H1 (cell line): ENCODE results near the gene TM4SF20. TPM values are rescaled to one million over a fixed set of nuclear protein-coding genes. Genes with fewer than 3 reads are reported as not detected.

Experiments used
- CTCF ChIA-PET: fragments of 300-600 bp; sonication (Branson Sonifier 250); formaldehyde crosslinking; loops from one replicate; lab custom pipeline; 2021; ENCODE audit not compliant: partially characterized antibody; lab: Charles Lee
- POLR2A ChIA-PET: fragments of 300-600 bp; sonication (Branson Sonifier 250); formaldehyde crosslinking; loops from one replicate; lab custom pipeline; 2021; ENCODE audit warnings: inconsistent platforms; ENCODE audit not compliant: partially characterized antibody; lab: Charles Lee
- DNase-seq, 2 experiments: peaks; one replicate each; pipeline versions ENCODE4 v3.0.0 to v3.0.0-alpha.2; 2010 to 2022; ENCODE audit warnings: low spot score in 2 of 2, low read depth in 1 of 2, mixed read lengths in 1 of 2
- FAIRE-seq: peaks from 2 replicates; lab custom pipeline; 2011; peaks lifted over from hg19 to GRCh38; lab: Jason Lieb, UNC
- H2AFZ ChIP-seq: 2 replicates; pipeline ENCODE4 v1.8.1; 2012; ENCODE audit warnings: low read length, inconsistent platforms
- H2AK5ac ChIP-seq: 2 replicates; pipeline ENCODE4 v1.6.1; 2013; ENCODE audit warnings: low read depth, low read length
- H2BK120ac ChIP-seq: replicated peaks from 2 replicates; pipeline ENCODE3; 2013; ENCODE audit warnings: low read depth, low read length, inconsistent platforms
- H2BK12ac ChIP-seq: 2 replicates; pipeline ENCODE4 v1.6.1; 2013; ENCODE audit warnings: low read depth, low read length
- H2BK15ac ChIP-seq: 2 replicates; pipeline ENCODE4 v1.6.1; 2013; ENCODE audit warnings: low read length
- H2BK20ac ChIP-seq: 2 replicates; pipeline ENCODE4 v1.6.1; 2013; ENCODE audit warnings: low read length
- H2BK5ac ChIP-seq: 2 replicates; pipeline ENCODE4 v1.6.1; 2013; ENCODE audit warnings: low read depth, low read length
- H3K14ac ChIP-seq: 2 replicates; pipeline ENCODE4 v1.6.1; 2013; ENCODE audit warnings: inconsistent platforms; ENCODE audit not compliant: insufficient read length
- H3K18ac ChIP-seq: 2 replicates; pipeline ENCODE4 v1.6.1; 2013; ENCODE audit warnings: low read length; ENCODE audit errors: extremely low read depth
- H3K23ac ChIP-seq: 2 replicates; pipeline ENCODE4 v1.6.1; 2013; ENCODE audit warnings: inconsistent platforms; ENCODE audit not compliant: insufficient read length
- H3K23me2 ChIP-seq: 2 replicates; pipeline ENCODE4 v1.6.1; 2013; ENCODE audit warnings: low read depth, low read length
- H3K27ac ChIP-seq: 2 replicates; pipeline ENCODE4 v1.6.1; 2011; ENCODE audit warnings: low read depth, low read length, inconsistent platforms
- H3K27me3 ChIP-seq, 4 experiments: replicated peaks in 1 of 4; 1 replicate in 1 of 4; 2 replicates in 3 of 4; pipeline versions ENCODE4 v1.6.1 to v1.8.1; 2011 to 2013; ENCODE audit warnings: low read length in 3 of 4, mild to moderate bottlenecking in 3 of 4, inconsistent platforms in 2 of 4, mixed read lengths in 2 of 4, moderate library complexity in 1 of 4; ENCODE audit not compliant: control insufficient read depth in 3 of 4, insufficient read depth in 3 of 4; ENCODE audit errors: extremely low read depth in 1 of 4
- H3K36me3 ChIP-seq, 4 experiments: 2 replicates each; pipeline versions ENCODE4 v1.6.1 to v1.8.1; 2011 to 2013; ENCODE audit warnings: mild to moderate bottlenecking in 4 of 4, low read length in 3 of 4, moderate library complexity in 2 of 4, control low read depth in 1 of 4, inconsistent platforms in 1 of 4; ENCODE audit not compliant: insufficient read depth in 4 of 4, control insufficient read depth in 2 of 4
- H3K4ac ChIP-seq: replicated peaks from 2 replicates; pipeline ENCODE3; 2013; ENCODE audit warnings: low read length, low read depth, mixed read lengths, inconsistent platforms; ENCODE audit not compliant: insufficient read length
- H3K4me1 ChIP-seq, 4 experiments: replicated peaks in 1 of 4; 1 replicate in 1 of 4; 2 replicates in 3 of 4; pipeline versions ENCODE4 v1.6.1 to v1.8.1; 2011 to 2013; ENCODE audit warnings: low read length in 3 of 4, inconsistent platforms in 2 of 4, mixed read lengths in 1 of 4; ENCODE audit not compliant: insufficient read depth in 4 of 4, control insufficient read depth in 3 of 4
- H3K4me2 ChIP-seq, 2 experiments: 2 replicates each; pipeline versions ENCODE4 v1.6.1 to v1.8.1; 2011 to 2013; ENCODE audit warnings: low read depth in 2 of 2, low read length in 2 of 2, control low read depth in 1 of 2, inconsistent platforms in 1 of 2, mild to moderate bottlenecking in 1 of 2; ENCODE audit not compliant: insufficient read depth in 1 of 2
- H3K4me3 ChIP-seq, 4 experiments: fragments of 200-600, 300-600 bp in 1 of 4; sonication (generic), shearing (Covaris generic), sonication (Bioruptor Twin) in 1 of 4; 2 replicates each; pipeline versions ENCODE4 v1.5.1 to v1.8.1; 2011 to 2016; ENCODE audit warnings: low read length in 4 of 4, low read depth in 3 of 4, control low read depth in 2 of 4, inconsistent platforms in 2 of 4, mild to moderate bottlenecking in 2 of 4, mixed read lengths in 1 of 4, moderate library complexity in 1 of 4; ENCODE audit not compliant: insufficient read depth in 2 of 4; ENCODE audit errors: extremely low read depth in 1 of 4
- H3K56ac ChIP-seq: replicated peaks from 2 replicates; pipeline ENCODE3; 2013; ENCODE audit warnings: low read depth, mild to moderate bottlenecking, mixed read lengths, low read length, inconsistent platforms; ENCODE audit not compliant: insufficient read length
- H3K79me1 ChIP-seq: 2 replicates; pipeline ENCODE4 v1.6.1; 2013; ENCODE audit warnings: low read depth, low read length, control low read depth
- H3K79me2 ChIP-seq, 2 experiments: 2 replicates each; pipeline versions ENCODE4 v1.6.1 to v1.8.1; 2012 to 2013; ENCODE audit warnings: low read length in 2 of 2, mild to moderate bottlenecking in 2 of 2, inconsistent platforms in 1 of 2; ENCODE audit not compliant: insufficient read depth in 2 of 2, control insufficient read depth in 1 of 2
- H3K9ac ChIP-seq, 4 experiments: replicated peaks in 1 of 4; 1 replicate in 1 of 4; 2 replicates in 3 of 4; pipeline versions ENCODE4 v1.6.1 to v1.8.1; 2011 to 2013; ENCODE audit warnings: low read depth in 3 of 4, low read length in 3 of 4, control low read depth in 2 of 4, mild to moderate bottlenecking in 2 of 4, moderate library complexity in 2 of 4, inconsistent platforms in 1 of 4; ENCODE audit errors: extremely low read depth in 1 of 4
- H3K9me3 ChIP-seq, 2 experiments: 2 replicates each; pipeline versions ENCODE4 v1.6.1 to v1.8.1; 2012 to 2013; ENCODE audit warnings: mild to moderate bottlenecking in 2 of 2, moderate library complexity in 2 of 2, control low read depth in 1 of 2, inconsistent platforms in 1 of 2, low read depth in 1 of 2, low read length in 1 of 2, mixed read lengths in 1 of 2; ENCODE audit not compliant: insufficient read depth in 2 of 2
- H4K20me1 ChIP-seq, 2 experiments: replicated peaks in 1 of 2; 2 replicates each; pipeline versions ENCODE3 to v1.8.1; 2011 to 2013; ENCODE audit warnings: inconsistent platforms in 2 of 2, low read length in 2 of 2, mild to moderate bottlenecking in 1 of 2; ENCODE audit not compliant: insufficient read depth in 2 of 2, control insufficient read depth in 1 of 2
- H4K5ac ChIP-seq: 2 replicates; pipeline ENCODE4 v1.6.1; 2013; ENCODE audit warnings: low read length, low read depth, mixed read lengths, inconsistent platforms; ENCODE audit not compliant: insufficient read length
- H4K8ac ChIP-seq: 2 replicates; pipeline ENCODE4 v1.8.0; 2013; ENCODE audit warnings: mild to moderate bottlenecking, moderate library complexity, low read length, inconsistent platforms; ENCODE audit not compliant: insufficient read depth; ENCODE audit errors: extremely low read depth
- H4K91ac ChIP-seq: replicated peaks from 2 replicates; pipeline ENCODE3; 2013; ENCODE audit warnings: low read length, mixed read lengths, inconsistent platforms; ENCODE audit not compliant: insufficient read length
- MAFK ChIP-seq: IDR thresholded peaks from 2 replicates; pipeline ENCODE4 v1.6.1; 2012; ENCODE audit warnings: low read depth, mild to moderate bottlenecking, improper control_type of control experiment, low read length
- PHF8 ChIP-seq: fragments of 200-600 bp; sonication (generic); conservative IDR thresholded peaks from 2 replicates; pipeline ENCODE4 v1.7.1; 2012; ENCODE audit warnings: low read depth, mild to moderate bottlenecking, inconsistent platforms, low read length, moderate library complexity
- WGBS, 2 experiments: shearing (Covaris generic) in 1 of 2; methylation state at CpG; one replicate each; pipeline versions ENCODE4 v1.1.6 to v1.1.7; 2013 to 2015; ENCODE audit warnings: low lambda C conversion rate in 2 of 2, mixed read lengths in 2 of 2, inconsistent platforms in 1 of 2, low coverage in 1 of 2, missing lambda C conversion rate in 1 of 2; ENCODE audit not compliant: insufficient replicate concordance in 2 of 2, insufficient coverage in 1 of 2, insufficient read length in 1 of 2; ENCODE audit errors: extremely low coverage in 1 of 2, missing lambda C conversion rate in 1 of 2; 5-methylcytosine and 5-hydroxymethylcytosine counted together
- polyA plus RNA-seq, 7 experiments: library from polyadenylated mRNA; depleted of rRNA in 3 of 7; stranded (reverse) in 5 of 7; unstranded in 2 of 7; fragments of >200 nt in 5 of 7; fragments of 200-250 nt in 2 of 7; gene quantifications; 1 replicate in 5 of 7; 2 replicates in 1 of 7; 4 replicates in 1 of 7; pipeline versions ENCODE4 v1.2.1 to v1.2.3, GENCODE V29; 2011 to 2013; ENCODE audit warnings: missing spikeins in 2 of 7, mixed read lengths in 2 of 7
- total RNA-seq: library from RNA; stranded (reverse); fragmentation: NEBNext Ultra II Directional; extraction: Animal tissue kit (Norgen Biotek cat#: 25700); gene quantifications from 2 replicates; pipeline ENCODE4 v1.2.1, GENCODE V29; 2021

Gene TM4SF20
- total and polyA plus RNA-seq, 2 of the 8 experiments (the other 6 are each of a cell fraction or from before 2014, with no cell fraction given), result not detected

DNA sequence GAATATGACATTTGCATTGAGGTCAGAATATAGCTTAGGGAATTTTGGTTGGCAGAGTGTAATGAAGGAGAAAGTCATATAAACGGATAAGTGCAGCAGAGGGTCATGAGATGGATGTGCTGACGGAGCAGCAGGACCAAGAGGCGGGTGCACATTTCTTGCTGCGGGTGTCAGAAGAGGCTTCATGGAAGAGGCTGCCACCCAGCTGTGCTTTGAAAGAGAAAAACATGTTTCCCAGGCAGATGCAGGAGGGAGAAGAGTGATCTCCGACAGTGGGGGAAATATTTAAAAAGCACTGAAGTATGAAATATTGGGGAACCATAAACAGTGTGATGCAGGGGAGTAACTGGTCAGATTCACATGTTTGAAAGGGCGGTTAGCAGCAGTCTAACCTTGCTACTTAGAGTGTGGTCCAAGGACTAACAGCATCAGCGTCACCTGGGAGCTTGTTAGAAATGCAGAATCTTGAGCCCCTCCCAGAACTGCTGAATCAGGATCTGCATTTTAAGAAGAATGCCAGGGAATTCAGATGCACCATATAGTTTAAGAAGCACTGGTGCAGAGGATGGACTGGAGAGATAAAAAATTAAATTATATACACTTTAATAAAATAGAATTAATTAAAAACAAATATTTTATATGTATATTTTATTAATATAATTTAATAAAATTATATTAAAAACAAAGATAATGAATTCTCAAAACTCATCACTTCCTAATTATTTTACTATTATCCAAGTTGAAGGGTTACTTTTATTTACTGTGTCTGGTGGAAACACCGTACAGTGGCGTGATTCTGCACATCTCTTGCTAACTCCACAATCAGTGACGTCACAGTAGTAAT, 44.8 kb upstream of the TM4SF20 start:
- no peak overlapping the region for H2AK5ac ChIP-seq
- H3K23me2 ChIP-seq, result no peaks in the 10 kb centered on the region
- no peak overlapping the region for H2BK5ac ChIP-seq
- no peaks in the 10 kb centered on the region for H4K20me1 ChIP-seq
- no peaks in the 10 kb centered on the region for H3K4me1 ChIP-seq
- H3K18ac ChIP-seq, result no peak overlapping the region
- H2AFZ ChIP-seq, result 0 out of 2 replicates have a peak overlapping the region, but pooled peaks have one; percentile 11
- no peak overlapping the region for H3K4me2 ChIP-seq
- no peak for FAIRE-seq
- CTCF ChIA-PET, result no interaction called here
- no peak for TF ChIP-seq PHF8
- TF ChIP-seq MAFK, result 0 out of 2 replicates have a peak, but pooled peaks have one; percentile 39
- TF ChIP-seq, all 59 proteins: peak for 1
- Histone ChIP-seq H2BK12ac (no peak overlapping the region), H2BK20ac (no peak overlapping the region), H3K14ac (no peak overlapping the region), H2BK120ac (no peak overlapping the region), H3K27me3 (no peaks in the 10 kb centered on the region), H3K56ac (no peak overlapping the region), H4K91ac (no peak overlapping the region), H3K27ac (no peak overlapping the region), H3K79me2 (no peaks in the 10 kb centered on the region), H3K4me3 (no peak overlapping the region), H3K79me1 (no peaks in the 10 kb centered on the region), H4K8ac (no peak overlapping the region), H2BK15ac (no peak overlapping the region), H3K36me3 (no peaks in the 10 kb centered on the region), H3K4ac (no peak overlapping the region), H3K9ac (peak overlapping the region in 1 of 4 experiments; percentile 5; a peak in 2 of 7 replicates), H4K5ac (no peak overlapping the region), H3K9me3 (no peaks in the 10 kb centered on the region), H3K23ac (no peak overlapping the region)
- no peak for DNase-seq
- POLR2A ChIA-PET, result no interaction called here
- 84% methylated on average over 10 of the region's 10 CpGs; no CpG with 5 or more reads in 1 of the 2 experiments for WGBS, 2 experiments
